T47D (cell line): ENCODE measurements around the gene TAF10.

Experiments
- DNase-seq, 2 experiments: peaks; one replicate each; pipeline versions ENCODE4 v3.0.0 to v3.0.0-alpha.2; 2011 to 2012; ENCODE audit warnings: low read depth in 1 of 2, low spot score in 1 of 2
- JUND ChIP-seq: IDR thresholded peaks from 2 replicates; pipeline ENCODE4 v1.6.1; 2012; ENCODE audit warnings: low read depth
- in situ Hi-C: cut with HindIII; loops from 2 replicates; pipeline ENCODE4 v1.10.0; 2016; ENCODE audit warnings: low sequenced_read_pairs, low pct_unique_long_range_greater_than_20kb

The TAF10 gene

GRCh38 chr11:6569706-6570105 is 42.3 kb downstream of the TAF10 start:
- in situ Hi-C loops, result no loop called here
- no peak for TF ChIP-seq JUND
- no peak for DNase-seq

GRCh38 chr11:6568191-6568918 is 43.7 kb downstream of the TAF10 start:
- peak; percentile 64 to 81 for DNase-seq
- no peak for TF ChIP-seq JUND
- in situ Hi-C loops, result no loop called here

GRCh38 chr11:6567371-6567745 is 44.7 kb downstream of the TAF10 start:
- in situ Hi-C loops, result no loop called here
- no peak for DNase-seq
- no peak for TF ChIP-seq JUND

GRCh38 chr11:6566704-6567370 is 45.2 kb downstream of the TAF10 start:
- in situ Hi-C loops, result no loop called here
- no peak for DNase-seq
- no peak for TF ChIP-seq JUND

GRCh38 chr11:6565988-6566703 is 45.9 kb downstream of the TAF10 start:
- in situ Hi-C loops, result no loop called here
- TF ChIP-seq JUND, result no peak
- no peak for DNase-seq

GRCh38 chr11:6565325-6565724 is 46.7 kb downstream of the TAF10 start:
- TF ChIP-seq JUND, result no peak
- in situ Hi-C loops, result no loop called here
- no peak for DNase-seq

- no peak for DNase-seq
- in situ Hi-C loops, result no loop called here
- TF ChIP-seq JUND, result no peak
Measured at GRCh38 chr11:6563667-6564066, 48.3 kb downstream of the TAF10 start.

- in situ Hi-C loops, result no loop called here
- DNase-seq, result no peak
- TF ChIP-seq JUND, result no peak
Measured at GRCh38 chr11:6563121-6563619, 48.8 kb downstream of the TAF10 start.

- no peak for DNase-seq
- in situ Hi-C loops, result no loop called here
- TF ChIP-seq JUND, result no peak
Measured at GRCh38 chr11:6561288-6561687, 50.7 kb downstream of the TAF10 start.
